Coronary artery (tissue), 2 donors: ENCODE results near the gene THUMPD1.

Experiments used
- DNase-seq: peaks from one replicate; pipeline ENCODE4 v3.0.0-alpha.2; 2017; ENCODE audit warnings: low spot score
- H3K27ac ChIP-seq, 2 donors: fragments of 200-600 bp; sonication (generic); one replicate each; pipeline ENCODE4 v1.5.1; 2016 to 2019
- H3K4me3 ChIP-seq: fragments of 200-600 bp; sonication (generic); 2 replicates; pipeline ENCODE4 v1.5.1; 2016; ENCODE audit warnings: mild to moderate bottlenecking, moderate library complexity
- TF ChIP-seq, protein P1 (sequence below): fragments of 200-600 bp; sonication (generic); IDR thresholded peaks from one replicate; pipeline ENCODE4 v1.5.1; 2019; ENCODE audit warnings: antibody characterized with exemption

The THUMPD1 gene

GRCh38 chr16:20749474-20749873 lies 7.9 kb upstream of the THUMPD1 start:
- TF ChIP-seq, protein P1, sequence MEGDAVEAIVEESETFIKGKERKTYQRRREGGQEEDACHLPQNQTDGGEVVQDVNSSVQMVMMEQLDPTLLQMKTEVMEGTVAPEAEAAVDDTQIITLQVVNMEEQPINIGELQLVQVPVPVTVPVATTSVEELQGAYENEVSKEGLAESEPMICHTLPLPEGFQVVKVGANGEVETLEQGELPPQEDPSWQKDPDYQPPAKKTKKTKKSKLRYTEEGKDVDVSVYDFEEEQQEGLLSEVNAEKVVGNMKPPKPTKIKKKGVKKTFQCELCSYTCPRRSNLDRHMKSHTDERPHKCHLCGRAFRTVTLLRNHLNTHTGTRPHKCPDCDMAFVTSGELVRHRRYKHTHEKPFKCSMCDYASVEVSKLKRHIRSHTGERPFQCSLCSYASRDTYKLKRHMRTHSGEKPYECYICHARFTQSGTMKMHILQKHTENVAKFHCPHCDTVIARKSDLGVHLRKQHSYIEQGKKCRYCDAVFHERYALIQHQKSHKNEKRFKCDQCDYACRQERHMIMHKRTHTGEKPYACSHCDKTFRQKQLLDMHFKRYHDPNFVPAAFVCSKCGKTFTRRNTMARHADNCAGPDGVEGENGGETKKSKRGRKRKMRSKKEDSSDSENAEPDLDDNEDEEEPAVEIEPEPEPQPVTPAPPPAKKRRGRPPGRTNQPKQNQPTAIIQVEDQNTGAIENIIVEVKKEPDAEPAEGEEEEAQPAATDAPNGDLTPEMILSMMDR = no peak
- no peak for DNase-seq
- H3K27ac ChIP-seq = no peak overlapping the region
- no peak overlapping the region for H3K4me3 ChIP-seq

DNA sequence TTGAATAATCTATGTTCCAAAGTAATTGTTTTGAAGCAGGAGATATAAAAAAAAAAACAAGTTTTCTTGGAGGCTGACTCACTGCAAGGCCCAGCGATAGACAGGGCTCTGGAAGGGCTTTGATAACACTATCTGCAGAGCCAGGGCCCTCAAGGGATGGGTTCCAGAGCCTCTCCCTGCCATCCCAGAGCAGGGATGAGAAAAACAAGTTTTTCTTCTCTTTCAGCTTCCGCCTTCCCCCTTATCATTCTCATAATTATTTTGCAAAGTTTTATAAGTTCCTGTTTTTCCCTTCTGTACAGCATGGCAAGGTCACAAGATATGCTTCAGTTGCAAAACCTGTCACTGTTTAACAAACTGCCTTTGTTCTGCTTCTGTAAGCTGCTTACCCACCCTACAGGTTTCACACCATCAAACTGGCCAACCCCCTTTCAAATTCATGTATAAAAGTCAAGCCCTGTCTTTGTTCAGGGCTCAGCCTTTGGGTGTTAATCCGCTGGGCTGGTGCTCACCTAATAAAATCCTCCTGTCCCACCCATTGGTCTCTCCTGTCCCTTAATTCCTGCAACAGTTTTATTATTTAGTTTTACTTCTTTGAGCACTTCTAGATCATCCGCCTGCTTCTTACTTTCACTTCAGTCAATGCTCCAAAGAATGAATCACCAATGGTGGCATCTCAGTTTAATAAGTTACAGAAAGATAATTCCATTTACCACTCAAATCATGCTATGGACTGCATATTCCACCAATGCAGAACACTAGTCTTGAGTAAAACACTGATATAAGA lies 5.6 kb upstream of the THUMPD1 start:
- DNase-seq = no peak
- no peak overlapping the region for H3K27ac ChIP-seq
- TF ChIP-seq, protein P1 = no peak
- no peak overlapping the region for H3K4me3 ChIP-seq

- no peak for DNase-seq
- TF ChIP-seq, protein P1 = no peak
- Histone ChIP-seq H3K4me3 (no peak overlapping the region), H3K27ac (no peak overlapping the region)
Measured at GRCh38 chr16:20746461-20746860, 4.8 kb upstream of the THUMPD1 start.

- no peak overlapping the region for H3K4me3 ChIP-seq
- H3K27ac ChIP-seq = no peak overlapping the region
- TF ChIP-seq, protein P1 = no peak
- DNase-seq = no peak
Measured at GRCh38 chr16:20744922-20745440, 3.4 kb upstream of the THUMPD1 start.

- TF ChIP-seq, protein P1 = no peak
- H3K4me3 ChIP-seq = no peak overlapping the region
- H3K27ac ChIP-seq = no peak overlapping the region
- DNase-seq = no peak
Measured at GRCh38 chr16:20743591-20743990, 2.0 kb upstream of the THUMPD1 start.

- H3K4me3 ChIP-seq = peak overlapping the region; percentile 93
- TF ChIP-seq, protein P1 = no peak
- peak overlapping the region; percentile 94 to 98 for H3K27ac ChIP-seq
- DNase-seq = peak; percentile 93
Measured at GRCh38 chr16:20740901-20741521, 607 bp downstream of the THUMPD1 start.
